Heart left ventricle (tissue), 16 donors: ENCODE results near the gene UTP14A. TPM values are rescaled to one million over a fixed set of nuclear protein-coding genes. Genes with fewer than 3 reads are reported as not detected.

Source experiments
- ATAC-seq, 4 donors: fragments of 200-7000 bp; cut with Tn5 transposase; one replicate each; pipeline ENCODE4 v1.9.1; 2020 to 2022; ENCODE audit warnings: moderate library complexity in 4 of 4, mild to moderate bottlenecking in 3 of 4, moderate number of reproducible peaks in 1 of 4
- DNase-seq, 5 donors: peaks; one replicate each; pipeline ENCODE4 v3.0.0-alpha.2; 2020
- H3K27ac ChIP-seq, 12 donors: fragments of 200-600 bp; sonication (generic) in 4 of 12; one replicate each; pipeline versions ENCODE4 v1.5.0 to v1.8.0; 2016 to 2022; ENCODE audit warnings: mild to moderate bottlenecking in 2 of 12
- H3K27me3 ChIP-seq, 9 donors: fragments of 200-600 bp; sonication (generic) in 2 of 9; one replicate each; pipeline versions ENCODE4 v1.5.1 to v1.8.0; 2016 to 2022; ENCODE audit warnings: mild to moderate bottlenecking in 3 of 9
- H3K36me3 ChIP-seq, 9 donors: fragments of 200-600 bp; sonication (generic) in 2 of 9; one replicate each; pipeline versions ENCODE4 v1.5.0 to v1.8.0; 2018 to 2022; ENCODE audit warnings: mild to moderate bottlenecking in 2 of 9
- H3K4me1 ChIP-seq, 12 donors: fragments of 200-600 bp; sonication (generic) in 4 of 12; one replicate each; pipeline versions ENCODE4 v1.5.0 to v1.8.0; 2016 to 2022; ENCODE audit warnings: mild to moderate bottlenecking in 3 of 12
- H3K4me3 ChIP-seq, 12 donors: fragments of 200-600 bp; sonication (generic) in 4 of 12; one replicate each; pipeline versions ENCODE4 v1.5.0 to v1.8.0; 2017 to 2022; ENCODE audit warnings: mild to moderate bottlenecking in 9 of 12, moderate library complexity in 4 of 12
- H3K9me3 ChIP-seq, 12 donors: fragments of 200-600 bp; sonication (generic) in 4 of 12; one replicate each; pipeline versions ENCODE4 v1.5.0 to v1.8.0; 2016 to 2022; ENCODE audit warnings: mild to moderate bottlenecking in 1 of 12
- POLR2A ChIP-seq, 2 donors: fragments of 450-650 bp; IDR thresholded peaks; one replicate each; pipeline ENCODE4 v1.6.1; 2017; ENCODE audit warnings: antibody characterized with exemption in 2 of 2, mild to moderate bottlenecking in 2 of 2, moderate library complexity in 2 of 2
- WGBS, 4 donors: extraction: QIAGEN DNeasy Blood & Tissue Kit in 2 of 4; methylation state at CpG; one replicate each; pipeline versions ENCODE4 v1.1.5 to v1.1.7; 2013 to 2018; 5-methylcytosine and 5-hydroxymethylcytosine counted together
- intact Hi-C, 10 donors: fragments of 100-400 bp; cut with DNase I; formaldehyde crosslinking; loops; one replicate each; pipeline versions ENCODE4 v1.11.1 to v1.14.2; 2022
- polyA plus RNA-seq, 2 donors: library from polyadenylated mRNA; stranded (reverse); fragments of 200-250 nt; gene quantifications; one replicate each; pipeline ENCODE4 v1.2.3, GENCODE V29; 2013
- total RNA-seq, 9 donors: library from RNA; depleted of rRNA in 2 of 9; stranded (reverse); fragments of >200 nt in 2 of 9; fragmentation: NEBNext Ultra II Directional in 3 of 9; extraction: Animal tissue kit (Norgen Biotek cat#: 25700) in 3 of 9; gene quantifications; one replicate each; pipeline versions ENCODE4 v1.1.0 to v1.2.4, GENCODE V29; 2016 to 2023
- TF ChIP-seq, protein P1 (sequence below), 12 donors: fragments of 200-600 bp; sonication (generic) in 4 of 12; IDR thresholded peaks; one replicate each; pipeline versions ENCODE4 v1.5.0 to v1.8.0; 2018 to 2022; ENCODE audit warnings: antibody characterized with exemption in 12 of 12, mild to moderate bottlenecking in 5 of 12
- donor health status: ischemic (EF 13 %, LVEDD 7.1; RV severe dilation, severe dysfunction).
- donor health status: healthy with polysubstance abuse.
- donor health status: DM: no; HTN: yes; CAD: no.
- donor health status: DM: no; HTN: no; CAD: no.
- donor health status: ischemic (EF 25% LVEDD 6.9; RV normal size, moderate dysfunction).
- donor health status: ischemic (EF 25% LVEDD 5.7; RV mildly dilated, moderate dysfunction).
- donor health status: healthy.
- donor health status: DM: yes; HTN: yes; CAD: no.
- donor health status: ischemic (EF 35%, LVEDD 5.7; RV mildly dilated, moderate dysfunction).
- donor health status: nonischemic (EF 11% LVEDD 7.7; RV severe dilation, severe dysfunction).
- donor health status: DM: yes; HTN: yes; CAD: no.
- donor health status: PGD.
- donor health status: ischemic (EF 29% LVEDD 5.4; RV normal size, mild dysfunction).
- donor health status: nonischemic (EF 23%, LVEDD 6.1; RV moderate dilation, normal function).

The UTP14A gene
- total and polyA plus RNA-seq, 11 donors, result 5.6 to 14.0 (median 9.0) TPM

DNA sequence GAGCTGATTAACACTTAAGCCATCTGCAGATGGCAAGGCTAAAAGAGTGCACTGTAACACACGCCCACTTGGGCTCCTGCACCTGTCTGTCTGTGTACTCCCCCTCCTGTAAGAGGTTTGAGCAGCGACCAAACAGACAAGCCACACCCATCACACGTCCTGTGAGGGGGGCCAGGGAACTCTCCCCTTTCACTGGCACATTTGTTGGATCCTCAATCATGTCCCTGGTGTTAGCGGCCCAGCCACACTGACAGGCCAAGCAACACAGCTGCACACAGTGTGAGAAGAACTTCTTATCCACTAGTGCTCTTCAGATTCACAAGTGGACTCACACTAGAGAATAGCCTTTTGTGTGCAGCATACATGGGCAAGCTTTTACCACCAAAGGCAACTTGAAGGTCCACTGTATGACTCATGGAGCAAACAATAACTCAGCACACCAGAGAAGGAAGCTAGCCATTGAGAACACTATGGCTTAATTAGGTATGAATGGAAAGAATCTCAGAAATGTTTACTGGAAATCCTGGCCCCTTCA lies 29.1 kb upstream of the UTP14A start:
- intact Hi-C loops, result no loop called here
- peaks cover 0 to 8% (median 0%) of the 10 kb centered on the region in 9 donors for H3K27me3 ChIP-seq
- H3K4me1 ChIP-seq, result no peaks in the 10 kb centered on the region
- no peak overlapping the region for H3K27ac ChIP-seq
- DNase-seq, result no peak
- no peak for ATAC-seq
- peaks cover 0 to 9% (median 0%) of the 10 kb centered on the region in 12 donors for H3K9me3 ChIP-seq
- 40 to 71% (median 62%) methylated on average over 1 to 4 of the region's 4 CpGs for WGBS, 4 donors
- no peaks in the 10 kb centered on the region for H3K36me3 ChIP-seq
- TF ChIP-seq POLR2A (IDR thresholded peaks at IDR 0.05), result no peak
- TF ChIP-seq, protein P1, sequence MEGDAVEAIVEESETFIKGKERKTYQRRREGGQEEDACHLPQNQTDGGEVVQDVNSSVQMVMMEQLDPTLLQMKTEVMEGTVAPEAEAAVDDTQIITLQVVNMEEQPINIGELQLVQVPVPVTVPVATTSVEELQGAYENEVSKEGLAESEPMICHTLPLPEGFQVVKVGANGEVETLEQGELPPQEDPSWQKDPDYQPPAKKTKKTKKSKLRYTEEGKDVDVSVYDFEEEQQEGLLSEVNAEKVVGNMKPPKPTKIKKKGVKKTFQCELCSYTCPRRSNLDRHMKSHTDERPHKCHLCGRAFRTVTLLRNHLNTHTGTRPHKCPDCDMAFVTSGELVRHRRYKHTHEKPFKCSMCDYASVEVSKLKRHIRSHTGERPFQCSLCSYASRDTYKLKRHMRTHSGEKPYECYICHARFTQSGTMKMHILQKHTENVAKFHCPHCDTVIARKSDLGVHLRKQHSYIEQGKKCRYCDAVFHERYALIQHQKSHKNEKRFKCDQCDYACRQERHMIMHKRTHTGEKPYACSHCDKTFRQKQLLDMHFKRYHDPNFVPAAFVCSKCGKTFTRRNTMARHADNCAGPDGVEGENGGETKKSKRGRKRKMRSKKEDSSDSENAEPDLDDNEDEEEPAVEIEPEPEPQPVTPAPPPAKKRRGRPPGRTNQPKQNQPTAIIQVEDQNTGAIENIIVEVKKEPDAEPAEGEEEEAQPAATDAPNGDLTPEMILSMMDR (IDR thresholded peaks at IDR 0.05), result no peak
- no peak overlapping the region for H3K4me3 ChIP-seq

DNA sequence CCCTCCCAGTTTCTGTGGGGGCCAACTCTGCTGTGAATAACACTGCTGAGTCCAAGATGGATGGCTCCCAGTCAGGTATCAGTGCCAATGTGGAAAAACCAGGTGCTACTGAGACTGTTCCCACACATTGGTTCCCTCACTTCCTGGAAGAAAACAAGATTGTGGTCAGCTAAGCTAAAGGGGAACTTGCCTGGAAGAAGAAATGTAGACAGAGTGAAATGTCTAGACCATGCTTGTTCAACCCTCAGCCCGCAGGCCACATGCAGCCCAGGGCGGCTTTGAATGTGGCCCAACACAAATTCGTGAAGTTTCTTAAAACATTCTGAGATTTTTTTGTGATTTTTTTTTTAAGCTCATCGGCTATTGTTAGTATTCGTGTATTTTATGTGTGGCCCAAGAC lies 28.6 kb upstream of the UTP14A start:
- WGBS, 4 donors, result 88 to 95% (median 90%) methylated on average over 5 of the region's 5 CpGs
- no peak for ATAC-seq
- intact Hi-C loops, result no loop called here

DNA sequence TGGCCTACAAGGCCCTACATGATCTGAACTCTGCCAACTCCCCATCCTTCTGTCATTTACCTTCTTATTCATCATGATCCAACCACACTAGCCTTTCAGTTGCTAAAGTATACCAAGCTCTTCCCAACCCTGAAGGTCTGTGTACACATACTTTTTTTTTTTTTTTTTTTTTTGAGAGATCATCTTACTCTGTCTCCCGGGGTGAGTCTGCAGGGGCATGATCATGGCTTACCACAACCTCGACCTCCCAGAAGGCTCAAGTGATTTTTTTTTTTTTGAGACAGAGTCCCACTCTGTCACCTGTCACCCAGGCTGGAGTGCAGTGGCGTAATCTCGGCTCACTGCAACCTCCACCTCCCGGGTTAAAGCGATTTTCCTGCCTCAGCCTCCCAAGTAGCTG lies 5.9 kb upstream of the UTP14A start:
- H3K4me1 ChIP-seq, result no peaks in the 10 kb centered on the region
- H3K36me3 ChIP-seq, result no peaks in the 10 kb centered on the region
- intact Hi-C loops, result loop anchor here in 8 of 10 donors (10.0 kb wide), 3 partner anchors 55 to 295 kb away; partner anchors contain the start of gene ZDHHC9 (in 1 of the 8)
- ATAC-seq, result no peak
- H3K27me3 ChIP-seq, result no peaks in the 10 kb centered on the region
- WGBS, 4 donors, result 75 to 91% (median 86%) methylated on average over 6 of the region's 6 CpGs
- TF ChIP-seq, protein P1 (IDR thresholded peaks at IDR 0.05), result no peak
- no peak for TF ChIP-seq POLR2A (IDR thresholded peaks at IDR 0.05)
- DNase-seq, result no peak
- H3K27ac ChIP-seq, result no peak overlapping the region
- no peak overlapping the region for H3K4me3 ChIP-seq
- no peaks in the 10 kb centered on the region for H3K9me3 ChIP-seq

More for the DNA sequence above, 28.6 kb upstream of the UTP14A start:
- TF ChIP-seq POLR2A (IDR thresholded peaks at IDR 0.05), result no peak
- TF ChIP-seq, protein P1 (IDR thresholded peaks at IDR 0.05), result no peak
- Histone ChIP-seq H3K36me3 (no peaks in the 10 kb centered on the region), H3K4me3 (no peak overlapping the region), H3K27ac (no peak overlapping the region), H3K9me3 (peaks cover 0 to 9% (median 0%) of the 10 kb centered on the region in 12 donors), H3K4me1 (no peaks in the 10 kb centered on the region), H3K27me3 (peaks cover 0 to 11% (median 0%) of the 10 kb centered on the region in 9 donors)
- DNase-seq, result no peak

DNA sequence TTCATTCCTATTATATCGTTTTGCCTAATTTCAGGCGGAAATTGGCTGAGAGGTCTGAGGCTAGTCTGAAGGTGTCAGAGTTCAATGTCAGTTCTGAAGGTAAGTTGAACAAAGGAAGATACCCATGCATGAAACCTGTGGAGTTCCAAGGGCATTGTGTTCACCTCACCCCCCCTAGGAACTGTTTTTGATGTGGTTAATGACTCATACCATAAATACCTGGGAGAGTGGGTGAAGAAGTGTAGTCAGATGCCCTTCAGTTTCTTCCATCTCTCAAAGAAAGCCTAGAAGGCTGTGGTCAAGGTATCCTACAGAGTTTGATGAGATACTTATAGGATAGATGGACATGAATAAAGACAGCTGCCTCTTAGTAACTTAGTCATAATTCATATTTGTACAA lies 2.7 kb downstream of the UTP14A start:
- no peak for DNase-seq
- intact Hi-C loops, result loop anchor here in 8 of 10 donors (10.0 kb wide), 3 partner anchors 64 to 304 kb away; partner anchors contain the start of gene ZDHHC9 (in 1 of the 8)
- Histone ChIP-seq H3K27ac (no peak overlapping the region), H3K27me3 (no peaks in the 10 kb centered on the region), H3K9me3 (no peaks in the 10 kb centered on the region), H3K4me3 (no peak overlapping the region), H3K36me3 (peaks cover 0 to 59% (median 32%) of the 10 kb centered on the region in 9 donors), H3K4me1 (peaks cover 0 to 8% (median 2%) of the 10 kb centered on the region in 12 donors)
- TF ChIP-seq POLR2A (IDR thresholded peaks at IDR 0.05), result no peak
- TF ChIP-seq, protein P1 (IDR thresholded peaks at IDR 0.05), result no peak
- ATAC-seq, result no peak
- WGBS, 4 donors, result 79 to 97% (median 88%) methylated on average over 2 of the region's 2 CpGs
